Mammary epithelial cell (primary cell): ENCODE data around the gene NEK10.

ENCODE experiments used
- EZH2 ChIP-seq: IDR thresholded peaks from 2 replicates; pipeline ENCODE4 v1.6.1; 2012; ENCODE audit warnings: low read length, inconsistent platforms, borderline replicate concordance
- TF ChIP-seq, protein P1 (sequence below), 2 donors: IDR thresholded peaks in 1 of 2; conservative IDR thresholded peaks in 1 of 2; 2 replicates each; pipeline ENCODE4 v1.5.1; 2011 to 2012; ENCODE audit warnings: inconsistent platforms in 2 of 2, low read length in 2 of 2, mild to moderate bottlenecking in 2 of 2, control low read depth in 1 of 2, low read depth in 1 of 2; ENCODE audit not compliant: insufficient read depth in 1 of 2; ENCODE audit errors: extremely low read depth in 1 of 2

DNA sequence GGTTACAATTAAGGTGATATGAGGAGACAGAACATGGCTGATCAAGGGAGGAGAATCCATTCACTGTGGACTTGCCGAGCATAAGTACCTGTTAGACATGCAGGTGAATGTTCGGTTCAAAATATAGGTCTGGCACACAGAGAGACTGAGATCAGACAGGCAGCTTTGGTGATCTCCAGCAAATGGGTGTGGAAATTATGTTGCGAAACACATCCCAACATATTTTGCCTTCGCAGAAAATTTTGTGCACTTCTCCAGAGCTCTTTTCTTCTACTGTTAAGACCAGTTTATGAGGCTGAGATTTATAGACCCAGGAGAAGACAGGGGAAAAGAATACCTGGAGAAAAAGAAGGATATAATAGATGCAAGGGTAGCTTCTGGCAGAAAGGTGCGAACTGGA, 183.2 kb downstream of the NEK10 start:
- TF ChIP-seq, protein P1, sequence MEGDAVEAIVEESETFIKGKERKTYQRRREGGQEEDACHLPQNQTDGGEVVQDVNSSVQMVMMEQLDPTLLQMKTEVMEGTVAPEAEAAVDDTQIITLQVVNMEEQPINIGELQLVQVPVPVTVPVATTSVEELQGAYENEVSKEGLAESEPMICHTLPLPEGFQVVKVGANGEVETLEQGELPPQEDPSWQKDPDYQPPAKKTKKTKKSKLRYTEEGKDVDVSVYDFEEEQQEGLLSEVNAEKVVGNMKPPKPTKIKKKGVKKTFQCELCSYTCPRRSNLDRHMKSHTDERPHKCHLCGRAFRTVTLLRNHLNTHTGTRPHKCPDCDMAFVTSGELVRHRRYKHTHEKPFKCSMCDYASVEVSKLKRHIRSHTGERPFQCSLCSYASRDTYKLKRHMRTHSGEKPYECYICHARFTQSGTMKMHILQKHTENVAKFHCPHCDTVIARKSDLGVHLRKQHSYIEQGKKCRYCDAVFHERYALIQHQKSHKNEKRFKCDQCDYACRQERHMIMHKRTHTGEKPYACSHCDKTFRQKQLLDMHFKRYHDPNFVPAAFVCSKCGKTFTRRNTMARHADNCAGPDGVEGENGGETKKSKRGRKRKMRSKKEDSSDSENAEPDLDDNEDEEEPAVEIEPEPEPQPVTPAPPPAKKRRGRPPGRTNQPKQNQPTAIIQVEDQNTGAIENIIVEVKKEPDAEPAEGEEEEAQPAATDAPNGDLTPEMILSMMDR (conservative IDR thresholded peaks at IDR 0.05 in 1 of 2, IDR thresholded peaks at IDR 0.05 in 1 of 2; ENCODE audit: extremely low read depth in 1 of 2, insufficient read depth in 1 of 2, low read depth in 1 of 2, low read length in 2 of 2) = no peak
- TF ChIP-seq EZH2 = no peak
